AG04450 (cell line): ENCODE measurements around the gene HSPB1. TPM values are rescaled to one million over a fixed set of nuclear protein-coding genes. Genes with fewer than 3 reads are reported as not detected.
A peak's percentile ranks its signal among the peaks of the same experiment; 100 is the strongest.
"Not testable (repeated sequence)": the region's sequence is repeated elsewhere in the genome, so short reads cannot be mapped to it uniquely, and the experiment has no call there.

Experiments used
- CTCF ChIA-PET: fragments of 300-600, 350-600 bp; formaldehyde crosslinking; extraction: SDS; loops from one replicate; lab custom pipeline; 2022; ENCODE audit warnings: antibody characterized with exemption, inconsistent platforms; lab: Charles Lee
- POLR2A ChIA-PET: fragments of 350-600 bp; formaldehyde crosslinking; extraction: SDS; loops from one replicate; lab custom pipeline; 2021; ENCODE audit warnings: antibody characterized with exemption, inconsistent platforms; lab: Yijun Ruan, JAX
- DNase-seq: peaks from one replicate; pipeline ENCODE4 v3.0.0-alpha.2; 2011; ENCODE audit warnings: low read depth, low spot score
- H3K27ac ChIP-seq: one replicate; pipeline ENCODE4 v1.5.1; 2012; ENCODE audit warnings: low read depth, low read length, control low read depth
- H3K27me3 ChIP-seq: one replicate; pipeline ENCODE4 v1.6.0; 2012; ENCODE audit warnings: low read length; ENCODE audit not compliant: control insufficient read depth, insufficient read depth
- H3K4me3 ChIP-seq: 2 replicates; pipeline ENCODE4 v1.5.1; 2011; ENCODE audit warnings: mild to moderate bottlenecking, low read depth, low read length, control low read depth
- H3K9me3 ChIP-seq: 2 replicates; pipeline ENCODE4 v1.5.1; 2012; ENCODE audit warnings: low read length; ENCODE audit not compliant: control insufficient read depth, insufficient read depth
- CTCF ChIP-seq: IDR thresholded peaks from 2 replicates; pipeline ENCODE4 v1.5.1; 2011; ENCODE audit warnings: low read depth, low read length, control low read depth, inconsistent platforms
- polyA plus RNA-seq: library from polyadenylated mRNA; depleted of rRNA; stranded (reverse); fragments of >200 nt; gene quantifications from 2 replicates; pipeline ENCODE4 v1.2.3, GENCODE V29; 2011

HSPB1 gene
- polyA plus RNA-seq, 1 experiment = 290 TPM

- TF ChIP-seq CTCF = no peak
- peaks cover 8% of the 10 kb centered on the region for H3K27me3 ChIP-seq
- H3K27ac ChIP-seq = no peak overlapping the region
- ChIA-PET POLR2A (interaction anchor here (0.6 to 1.1 kb wide), 2 partner anchors 22 to 349 kb away, joined by 3 read pairs; no protein-coding TSS in a partner anchor), CTCF (interaction anchor here (1.1 kb wide), 1 partner anchor 23 kb away, joined by 3 read pairs; no protein-coding TSS in a partner anchor)
- no peaks in the 10 kb centered on the region; the same call in 1 of the 2 replicates for H3K9me3 ChIP-seq
- no peak for DNase-seq
- no peak overlapping the region for H3K4me3 ChIP-seq
These were observed 16.7 kb upstream of the HSPB1 start for GRCh38 chr7:76285604-76286374.

DNA sequence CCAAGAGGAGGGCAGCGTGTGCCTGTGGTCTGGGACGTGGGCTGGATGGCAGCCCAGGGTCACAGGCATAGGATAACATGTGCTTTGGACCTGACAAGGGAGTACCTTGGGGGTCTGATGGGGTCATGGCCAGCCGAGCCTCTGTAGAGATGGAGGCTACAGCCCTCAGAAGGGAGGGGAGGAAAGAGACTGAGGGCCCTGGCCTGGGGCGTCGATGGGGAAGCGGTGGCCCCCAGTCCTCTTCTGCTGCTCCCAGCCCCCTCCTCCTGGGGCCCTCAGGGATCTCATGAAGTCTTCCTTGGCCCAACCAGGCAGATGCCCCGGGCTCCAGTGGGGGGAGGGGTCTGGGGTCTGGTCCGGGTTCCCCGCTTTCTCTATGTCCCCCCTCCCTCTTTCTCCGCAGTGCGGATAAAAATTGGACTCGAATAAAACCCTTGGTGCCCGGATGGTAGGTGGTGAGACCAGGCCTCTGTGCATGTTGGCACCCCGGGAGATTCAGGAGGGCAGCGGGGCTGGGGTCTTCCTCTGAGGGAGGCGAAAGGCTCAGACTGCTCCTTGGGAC is 15.6 kb upstream of the HSPB1 start:
- TF ChIP-seq CTCF = no peak
- no peaks in the 10 kb centered on the region; the same call in 1 of the 2 replicates for H3K9me3 ChIP-seq
- H3K27me3 ChIP-seq = peaks cover 4% of the 10 kb centered on the region
- DNase-seq = no peak
- POLR2A ChIA-PET = interaction anchor here (0.6 to 1.1 kb wide), 2 partner anchors 21 to 235 kb away, joined by 3 to 11 read pairs; no protein-coding TSS in a partner anchor
- H3K4me3 ChIP-seq = no peak overlapping the region
- no peak overlapping the region for H3K27ac ChIP-seq
- CTCF ChIA-PET = interaction anchor here (1.1 kb wide), 1 partner anchor 24 kb away, joined by 3 read pairs; no protein-coding TSS in a partner anchor

- H3K27me3 ChIP-seq, H3K9me3 ChIP-seq, DNase-seq, H3K4me3 ChIP-seq: not testable (repeated sequence)
- CTCF ChIA-PET = interaction anchor here (0.6 to 2.7 kb wide), 14 partner anchors 9 to 501 kb away, joined by 3 to 40 read pairs (median 6); no protein-coding TSS in a partner anchor
- H3K27ac ChIP-seq = peak overlapping the region; percentile 92
- POLR2A ChIA-PET = interaction anchor here (0.5 to 2.3 kb wide), 6 partner anchors 9 to 302 kb away, joined by 3 to 23 read pairs (median 8); partner anchors contain the start of gene HSPB1
These were observed 11.6 kb upstream of the HSPB1 start for GRCh38 chr7:76290847-76291350.

DNA sequence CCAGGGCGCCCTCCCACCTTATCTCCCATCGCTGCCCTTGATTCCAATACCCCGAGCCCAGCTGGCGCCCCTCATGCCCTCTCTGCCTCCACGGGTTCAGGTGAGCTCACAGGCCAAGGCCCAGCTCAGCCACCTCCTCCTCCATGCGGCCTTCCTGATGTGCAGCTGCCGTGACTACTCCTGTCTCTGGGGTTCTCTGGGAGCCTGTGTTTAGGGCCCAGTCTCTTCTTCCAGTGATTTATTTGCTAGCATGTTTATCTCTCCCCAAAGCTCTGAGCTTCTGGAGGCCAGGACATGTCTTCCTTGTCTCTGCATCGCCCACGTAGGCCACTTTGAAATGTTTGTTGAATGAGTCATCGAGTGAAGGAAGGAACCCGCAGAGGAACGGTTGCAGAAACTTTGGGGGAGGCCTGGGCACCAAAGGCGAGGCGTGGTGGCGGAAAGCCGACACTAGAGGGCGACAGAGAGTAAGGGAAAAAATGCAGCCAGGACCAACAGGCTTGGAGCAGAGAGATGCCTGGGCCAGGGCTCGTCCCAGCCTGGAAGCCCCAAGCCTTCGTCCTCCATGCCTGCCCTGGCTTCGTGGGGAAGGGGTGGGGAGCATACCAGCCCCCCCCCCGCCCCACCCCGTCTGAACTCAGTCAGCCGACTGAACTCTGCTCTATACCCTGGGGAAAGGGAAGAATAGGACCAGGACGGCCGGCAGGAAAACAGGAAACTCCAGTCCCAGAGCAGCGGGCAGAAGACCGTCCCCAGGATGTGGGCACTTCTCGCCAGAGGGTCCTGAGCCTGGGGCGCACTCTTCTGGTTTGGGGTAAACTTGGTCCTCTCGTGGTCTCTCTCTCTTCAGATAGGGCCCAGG is 10.9 kb upstream of the HSPB1 start:
- Histone ChIP-seq H3K9me3 (no peaks in the 10 kb centered on the region; the same call in 1 of the 2 replicates), H3K27me3 (no peaks in the 10 kb centered on the region), H3K4me3 (peak overlapping the region; percentile 41), H3K27ac (peak overlapping the region; percentile 92)
- ChIA-PET POLR2A (interaction anchor here (0.5 to 2.3 kb wide), 10 partner anchors 9 to 302 kb away, joined by 3 to 23 read pairs (median 4); partner anchors contain the start of gene HSPB1), CTCF (interaction anchor here (0.6 to 2.7 kb wide), 16 partner anchors 9 to 501 kb away, joined by 3 to 40 read pairs (median 6); no protein-coding TSS in a partner anchor)
- peak; percentile 96 for TF ChIP-seq CTCF
- peak; percentile 96 for DNase-seq
